GM19452 (cell line): Measurements from ENCODE around the gene HUS1.
"Not testable (repeated sequence)": the region's sequence is repeated elsewhere in the genome, so short reads cannot be mapped to it uniquely, and the experiment has no call there.

Experiments used
- ATAC-seq: cut with Tn5 transposase; IDR thresholded peaks from one replicate; pipeline ENCODE4 v1.9.1; 2021; ENCODE audit not compliant: unreplicated experiment

HUS1 gene

DNA sequence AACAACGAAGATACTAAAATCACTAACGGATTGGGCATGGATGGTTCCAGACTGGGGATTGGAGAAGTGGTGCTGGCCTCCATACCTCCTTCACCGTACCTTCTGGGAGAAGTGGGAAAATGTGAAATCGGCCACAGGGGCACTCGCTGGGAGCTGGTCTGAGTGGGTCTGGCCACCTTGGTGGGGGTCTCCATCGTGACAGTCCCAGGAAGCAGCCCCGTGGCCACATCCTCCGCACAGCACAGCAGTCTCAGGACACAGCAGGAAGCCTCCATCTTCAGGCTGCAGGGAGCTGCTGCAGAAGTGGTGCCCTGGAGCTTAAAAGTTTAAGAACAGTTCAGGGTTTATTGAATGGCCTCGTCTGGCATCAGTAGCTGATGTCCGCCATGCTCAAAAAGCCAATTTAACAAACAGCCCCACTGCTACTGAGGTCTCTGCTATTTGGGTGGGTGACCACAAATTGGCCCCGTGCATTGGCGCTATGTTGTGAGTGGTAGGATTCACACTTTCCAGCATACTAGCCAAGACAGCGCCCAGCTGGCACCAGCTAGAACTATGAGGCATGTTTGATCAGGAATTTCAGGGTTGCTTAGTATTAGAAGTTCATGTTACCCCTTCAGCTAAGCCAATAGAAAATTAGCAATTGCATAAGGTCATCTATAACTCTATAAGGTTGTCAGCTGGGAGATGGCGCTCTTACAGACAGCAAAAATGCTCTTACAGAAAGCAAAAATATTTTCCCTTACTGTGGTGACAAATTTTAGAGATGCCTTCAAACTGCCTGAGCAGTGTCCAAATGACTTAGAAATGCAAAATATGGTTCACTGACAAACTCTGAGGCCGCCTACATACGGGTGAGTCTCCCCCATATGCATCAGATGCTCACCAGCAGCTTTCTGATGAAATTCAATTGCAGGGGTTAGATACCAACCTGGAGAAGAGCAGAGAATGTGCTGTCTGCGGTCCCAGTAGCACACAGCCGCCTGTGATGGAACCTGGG lies 48.1 kb downstream of the HUS1 start:
- ATAC-seq = no peak

DNA sequence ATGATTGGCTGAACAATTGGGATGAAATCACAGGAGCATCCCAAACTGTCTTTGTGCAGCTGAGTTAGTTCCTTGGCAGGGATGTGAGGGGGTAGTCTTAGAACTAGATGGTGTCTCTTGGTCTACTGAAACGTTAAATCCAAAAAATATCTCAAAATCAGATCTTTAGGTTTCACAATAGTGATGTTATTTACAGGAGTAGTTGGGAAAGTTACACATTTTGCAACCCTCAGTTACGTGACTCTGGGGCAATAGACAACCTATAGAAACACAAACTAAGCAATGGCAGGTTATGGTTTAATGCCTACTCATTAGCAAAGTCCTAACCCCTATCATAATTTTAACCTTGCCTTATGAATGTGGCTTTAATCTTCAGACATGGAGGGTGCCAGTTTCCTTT lies 55.1 kb downstream of the HUS1 start:
- ATAC-seq = no peak

DNA sequence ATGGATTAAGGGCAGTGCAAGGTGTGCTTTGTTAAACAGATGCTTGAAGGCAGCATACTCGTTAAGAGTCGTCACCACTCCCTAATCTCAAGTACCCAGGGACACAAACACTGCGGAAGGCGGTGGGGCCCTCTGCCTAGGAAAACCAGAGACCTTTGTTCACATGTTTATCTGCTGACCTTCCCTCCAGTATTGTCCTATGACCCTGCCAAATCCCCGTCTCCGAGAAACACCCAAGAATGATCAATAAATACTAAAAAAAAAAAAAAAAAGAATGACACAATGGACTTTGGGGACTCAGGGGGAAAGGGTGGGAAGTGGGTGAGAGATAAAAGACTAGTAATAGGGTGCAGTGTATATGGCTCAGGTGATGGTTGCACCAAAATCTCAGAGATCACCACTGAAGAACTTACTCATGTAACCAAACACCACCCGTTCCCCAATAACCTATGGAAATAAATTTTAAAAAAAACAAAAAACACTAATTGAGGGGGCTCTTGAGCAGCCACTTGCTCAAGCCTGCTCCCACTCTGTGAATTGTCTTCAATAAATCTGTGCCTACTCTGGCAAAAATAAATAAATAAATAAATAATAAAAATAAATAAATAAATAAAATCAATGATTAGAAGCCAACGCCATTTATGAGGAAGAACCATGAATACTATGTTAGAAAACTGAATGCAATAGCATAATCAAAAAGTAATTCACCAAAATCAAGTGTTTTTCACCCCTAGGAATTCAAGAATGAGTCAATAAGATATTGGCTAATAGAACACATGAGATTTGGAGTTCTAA lies 56.1 kb downstream of the HUS1 start:
- ATAC-seq = not testable (repeated sequence)

DNA sequence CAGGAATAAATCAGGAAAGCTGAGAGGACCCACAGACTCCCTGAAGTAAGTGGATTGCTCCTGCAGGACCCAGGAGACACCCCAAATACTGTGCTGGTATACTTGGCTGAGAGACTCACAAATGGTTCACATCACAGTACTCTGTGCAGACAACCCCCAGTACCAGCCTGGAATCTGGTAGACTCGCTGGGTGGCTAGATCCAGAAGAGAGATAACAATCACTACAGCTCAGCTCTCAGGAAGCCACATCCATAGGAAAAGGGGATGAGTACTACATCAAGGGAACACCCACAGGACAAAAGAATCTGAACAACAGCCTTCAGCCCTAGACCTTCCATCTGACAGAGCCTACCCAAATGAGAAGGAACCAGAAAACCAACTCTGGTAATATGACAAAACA lies 62.9 kb downstream of the HUS1 start:
- ATAC-seq = not testable (repeated sequence)

DNA sequence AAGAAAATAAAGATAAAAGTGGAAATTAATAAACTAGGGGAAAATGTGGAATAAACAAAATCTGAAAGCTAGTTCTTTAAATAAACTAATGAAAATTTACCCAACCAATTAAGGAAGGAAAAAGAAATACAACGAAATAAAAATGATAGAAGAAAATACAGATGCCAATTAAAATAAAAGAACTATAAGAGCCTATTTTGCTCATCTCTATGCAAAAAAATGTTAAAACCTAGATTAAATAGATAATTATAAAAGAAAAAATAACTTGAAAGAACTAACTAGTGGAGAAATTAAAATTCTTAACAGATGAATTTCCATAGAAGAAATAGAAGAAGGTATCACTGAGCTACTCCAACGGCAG lies 63.8 kb downstream of the HUS1 start:
- no peak for ATAC-seq

DNA sequence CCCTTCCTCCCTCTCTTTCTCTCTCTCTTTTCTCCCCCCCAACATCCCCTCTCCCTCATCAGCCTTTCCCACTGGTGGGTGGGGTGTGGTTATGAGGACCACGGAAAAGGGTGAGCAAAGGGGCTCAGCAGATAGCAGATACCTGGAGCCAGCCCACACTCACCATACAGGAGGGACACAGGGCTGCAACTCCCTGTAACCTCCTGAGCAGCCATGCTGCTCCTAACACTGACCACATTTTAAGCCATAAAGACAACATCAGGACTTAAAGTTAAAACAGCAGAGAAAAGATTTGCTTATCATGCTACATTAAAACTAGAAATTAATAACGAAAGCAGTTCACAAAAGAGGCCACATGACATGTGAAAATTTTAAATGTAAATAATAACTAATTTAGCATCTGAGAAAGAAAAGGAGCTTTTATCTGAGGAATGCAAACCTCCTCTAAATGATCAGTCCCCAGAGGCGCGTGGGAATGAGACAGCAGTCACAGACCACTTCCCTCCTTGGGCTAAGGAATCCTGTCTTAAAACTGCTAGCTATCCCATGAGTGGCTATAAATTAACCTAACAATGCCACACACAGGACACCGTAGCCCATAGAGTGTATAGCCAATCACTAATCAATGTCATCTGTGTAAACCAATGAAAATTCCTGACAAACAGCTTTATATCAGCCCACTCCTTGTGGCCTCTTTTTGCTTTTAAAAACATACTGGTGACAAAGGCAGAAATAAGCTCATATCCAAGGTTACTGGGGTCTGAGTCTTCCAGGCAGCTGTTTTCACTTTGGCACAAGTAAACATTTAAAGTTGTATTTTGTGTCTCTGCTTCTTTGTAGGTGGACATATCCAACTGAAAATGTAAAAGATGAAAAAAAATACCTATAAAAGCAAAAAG lies 64.4 kb downstream of the HUS1 start:
- no peak for ATAC-seq
